OCI-LY1 (cell line): ENCODE data around the gene ART1.

ENCODE experiments used
- H2AFZ ChIP-seq: fragments of 200-600 bp; sonication (generic), shearing (Covaris generic); 2 replicates; pipeline ENCODE4 v1.6.0; 2014; ENCODE audit warnings: antibody characterized with exemption, mild to moderate bottlenecking, low read length
- H3F3A ChIP-seq: fragments of 200-600 bp; sonication (generic), shearing (Covaris generic); 2 replicates; pipeline ENCODE4 v1.6.0; 2014; ENCODE audit warnings: mild to moderate bottlenecking, antibody characterized with exemption, low read length, moderate library complexity; ENCODE audit not compliant: insufficient read depth
- H3K27ac ChIP-seq: fragments of 200-600 bp; sonication (generic); 2 replicates; pipeline ENCODE4 v1.5.1; 2014; ENCODE audit warnings: low read length, mixed run types, mild to moderate bottlenecking, low read depth; ENCODE audit not compliant: poor library complexity, severe bottlenecking
- H3K27me3 ChIP-seq: fragments of 200-600 bp; sonication (generic); 2 replicates; pipeline ENCODE4 v1.6.0; 2014; ENCODE audit warnings: antibody characterized with exemption, mild to moderate bottlenecking, low read length, moderate library complexity; ENCODE audit not compliant: insufficient read depth
- H3K36me3 ChIP-seq: fragments of 200-600 bp; sonication (generic); 2 replicates; pipeline ENCODE4 v1.6.1; 2014; ENCODE audit warnings: mild to moderate bottlenecking, antibody characterized with exemption, low read length, moderate library complexity, mixed read lengths; ENCODE audit not compliant: insufficient read depth
- H3K4me1 ChIP-seq: fragments of 200-600 bp; sonication (generic); 2 replicates; pipeline ENCODE4 v1.5.1; 2014; ENCODE audit warnings: mild to moderate bottlenecking, low read length, moderate library complexity; ENCODE audit not compliant: insufficient read depth, severe bottlenecking
- H3K4me2 ChIP-seq: fragments of 200-600 bp; sonication (generic), shearing (Covaris generic); 2 replicates; pipeline ENCODE4 v1.6.1; 2014; ENCODE audit warnings: low read length
- H3K4me3 ChIP-seq: fragments of 200-600 bp; sonication (generic); 2 replicates; pipeline ENCODE4 v1.5.1; 2014; ENCODE audit warnings: low read length, low read depth, mild to moderate bottlenecking, mixed read lengths; ENCODE audit not compliant: poor library complexity, severe bottlenecking
- H3K79me2 ChIP-seq: fragments of 200-600 bp; shearing (Covaris generic); 2 replicates; pipeline ENCODE4 v1.6.1; 2016; ENCODE audit warnings: mixed run types, low read length, mixed read lengths; ENCODE audit not compliant: insufficient read depth
- H3K9ac ChIP-seq: fragments of 200-600 bp; sonication (generic), shearing (Covaris generic); 2 replicates; pipeline ENCODE4 v1.6.1; 2014; ENCODE audit warnings: mild to moderate bottlenecking, low read length, mixed read lengths
- H3K9me2 ChIP-seq: fragments of 200-600 bp; sonication (generic), shearing (Covaris generic); 2 replicates; pipeline ENCODE4 v1.6.1; 2014; ENCODE audit warnings: low read depth, mild to moderate bottlenecking, low read length, mixed read lengths
- H3K9me3 ChIP-seq: fragments of 200-600 bp; shearing (Covaris generic); 2 replicates; pipeline ENCODE4 v1.6.1; 2014; ENCODE audit warnings: low read length, mixed read lengths
- H4K20me1 ChIP-seq: fragments of 200-600 bp; sonication (generic), shearing (Covaris generic); 2 replicates; pipeline ENCODE4 v1.6.0; 2016; ENCODE audit warnings: mild to moderate bottlenecking, low read length; ENCODE audit not compliant: insufficient read depth
- EZH2 ChIP-seq: fragments of 200-600 bp; sonication (generic), shearing (Covaris generic); IDR thresholded peaks from 2 replicates; pipeline ENCODE4 v1.8.0; 2017; ENCODE audit warnings: borderline replicate concordance, mixed run types, mild to moderate bottlenecking, antibody characterized with exemption, low read length, moderate library complexity, mixed read lengths
- TF ChIP-seq, protein P1 (sequence below): fragments of 200-600 bp; sonication (generic), shearing (Covaris generic); IDR thresholded peaks from 2 replicates; pipeline ENCODE4 v1.5.1; 2017; ENCODE audit warnings: mild to moderate bottlenecking, antibody characterized with exemption, low read length, moderate library complexity, mixed read lengths

ART1 gene

GRCh38 chr11:3626250-3626960 is 18.5 kb upstream of the ART1 start:
- Histone ChIP-seq H3K9me3 (no peaks in the 10 kb centered on the region), H3K79me2 (no peaks in the 10 kb centered on the region), H3K4me2 (no peak overlapping the region)

DNA sequence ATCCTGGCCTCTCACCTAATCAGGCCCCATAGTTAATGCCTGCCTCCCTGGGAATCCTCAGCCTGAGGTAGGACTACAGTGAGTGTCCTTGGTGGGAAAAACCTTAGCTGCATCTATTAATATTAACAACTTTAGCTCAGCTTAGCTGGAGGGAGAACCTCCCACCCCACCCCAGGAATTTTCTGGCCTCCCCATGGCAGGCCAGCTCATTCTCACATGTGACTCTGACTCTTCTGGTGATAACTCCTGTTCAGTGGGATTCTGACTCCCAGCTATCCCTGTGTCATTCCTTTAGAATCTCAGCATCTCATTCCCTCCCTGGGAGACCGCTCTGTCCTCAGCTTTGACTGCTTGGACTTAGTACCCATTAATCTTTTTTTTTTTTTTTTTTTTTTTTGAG is 17.6 kb upstream of the ART1 start:
- Histone ChIP-seq H3K4me3 (no peak overlapping the region), H3K4me1 (no peaks in the 10 kb centered on the region), H3K79me2 (no peaks in the 10 kb centered on the region), H2AFZ (no peak overlapping the region), H3F3A (no peaks in the 10 kb centered on the region), H3K4me2 (no peak overlapping the region), H4K20me1 (no peaks in the 10 kb centered on the region), H3K27ac (no peak overlapping the region), H3K9me2 (no peaks in the 10 kb centered on the region), H3K36me3 (no peaks in the 10 kb centered on the region), H3K9ac (no peak overlapping the region), H3K9me3 (no peaks in the 10 kb centered on the region), H3K27me3 (no peaks in the 10 kb centered on the region; the same call in 1 of the 2 replicates)
- TF ChIP-seq EZH2 = no peak
- TF ChIP-seq, protein P1, sequence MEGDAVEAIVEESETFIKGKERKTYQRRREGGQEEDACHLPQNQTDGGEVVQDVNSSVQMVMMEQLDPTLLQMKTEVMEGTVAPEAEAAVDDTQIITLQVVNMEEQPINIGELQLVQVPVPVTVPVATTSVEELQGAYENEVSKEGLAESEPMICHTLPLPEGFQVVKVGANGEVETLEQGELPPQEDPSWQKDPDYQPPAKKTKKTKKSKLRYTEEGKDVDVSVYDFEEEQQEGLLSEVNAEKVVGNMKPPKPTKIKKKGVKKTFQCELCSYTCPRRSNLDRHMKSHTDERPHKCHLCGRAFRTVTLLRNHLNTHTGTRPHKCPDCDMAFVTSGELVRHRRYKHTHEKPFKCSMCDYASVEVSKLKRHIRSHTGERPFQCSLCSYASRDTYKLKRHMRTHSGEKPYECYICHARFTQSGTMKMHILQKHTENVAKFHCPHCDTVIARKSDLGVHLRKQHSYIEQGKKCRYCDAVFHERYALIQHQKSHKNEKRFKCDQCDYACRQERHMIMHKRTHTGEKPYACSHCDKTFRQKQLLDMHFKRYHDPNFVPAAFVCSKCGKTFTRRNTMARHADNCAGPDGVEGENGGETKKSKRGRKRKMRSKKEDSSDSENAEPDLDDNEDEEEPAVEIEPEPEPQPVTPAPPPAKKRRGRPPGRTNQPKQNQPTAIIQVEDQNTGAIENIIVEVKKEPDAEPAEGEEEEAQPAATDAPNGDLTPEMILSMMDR = no peak

More at GRCh38 chr11:3626250-3626960, 18.5 kb upstream of the ART1 start:
- Histone ChIP-seq H3K27ac (no peak overlapping the region), H3K27me3 (no peaks in the 10 kb centered on the region; the same call in 1 of the 2 replicates), H2AFZ (no peak overlapping the region), H3K9me2 (no peaks in the 10 kb centered on the region), H3K9ac (no peak overlapping the region), H3K36me3 (no peaks in the 10 kb centered on the region), H4K20me1 (no peaks in the 10 kb centered on the region), H3K4me3 (no peak overlapping the region), H3F3A (no peaks in the 10 kb centered on the region), H3K4me1 (no peaks in the 10 kb centered on the region)
- TF ChIP-seq EZH2 = no peak
- TF ChIP-seq, protein P1 = no peak

DNA sequence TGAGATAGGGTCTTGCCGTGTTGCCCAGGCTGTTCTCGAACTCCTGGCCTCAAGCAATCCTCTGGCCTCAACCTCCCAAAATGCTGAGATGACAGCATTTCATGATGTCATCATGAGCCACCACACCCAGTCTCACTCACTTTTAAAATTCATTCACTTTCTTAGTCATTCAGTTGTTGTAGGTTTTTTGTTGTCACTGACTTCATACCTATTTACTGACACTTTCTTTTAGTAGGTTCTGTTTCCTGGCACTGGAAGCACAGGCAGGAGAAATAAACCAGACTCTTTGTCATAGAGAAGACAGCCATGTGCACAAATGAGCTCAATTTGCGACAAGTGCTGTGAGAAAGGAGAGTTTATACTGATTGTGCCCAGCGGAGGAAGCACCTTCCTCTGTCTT is 13.6 kb upstream of the ART1 start:
- no peak overlapping the region for H3K9ac ChIP-seq
- no peaks in the 10 kb centered on the region for H3K9me2 ChIP-seq
- H3K27me3 ChIP-seq = no peaks in the 10 kb centered on the region; the same call in 1 of the 2 replicates
- H4K20me1 ChIP-seq = no peaks in the 10 kb centered on the region
- H2AFZ ChIP-seq = no peak overlapping the region
- no peaks in the 10 kb centered on the region for H3K79me2 ChIP-seq
- H3K9me3 ChIP-seq = no peaks in the 10 kb centered on the region
- no peak overlapping the region for H3K4me2 ChIP-seq
- H3K36me3 ChIP-seq = no peaks in the 10 kb centered on the region
- H3K27ac ChIP-seq = no peak overlapping the region
- H3K4me1 ChIP-seq = no peaks in the 10 kb centered on the region
- H3K4me3 ChIP-seq = no peak overlapping the region
- no peak for TF ChIP-seq EZH2
- TF ChIP-seq, protein P1 = no peak
- no peaks in the 10 kb centered on the region for H3F3A ChIP-seq
